Mesenteric fat pad (tissue), 1 donor: ENCODE measurements around the gene CLEC16A. TPM values are rescaled to one million over a fixed set of nuclear protein-coding genes. Genes with fewer than 3 reads are reported as not detected.

Experiments used
- DNase-seq: peaks from one replicate; pipeline ENCODE4 v3.0.0-alpha.2; 2020; ENCODE audit warnings: low spot score
- total RNA-seq: library from RNA; stranded (reverse); fragmentation: NEBNext Ultra II Directional; extraction: Animal tissue kit (Norgen Biotek cat#: 25700); gene quantifications from one replicate; pipeline ENCODE4 v1.2.1, GENCODE V29; 2021
- donor health status: DM: yes; HTN: yes; CAD: no.

The CLEC16A gene
- total RNA-seq, 1 donor from 2014 or later, result 27.5 TPM

GRCh38 chr16:11035096-11035495, 90.7 kb downstream of the CLEC16A start:
- no peak for DNase-seq

- DNase-seq, result peak; percentile 67
These were observed 91.7 kb downstream of the CLEC16A start for GRCh38 chr16:11036040-11036439.

GRCh38 chr16:11036868-11037410, 92.6 kb downstream of the CLEC16A start:
- DNase-seq, result no peak

- DNase-seq, result no peak
These were observed 93.9 kb downstream of the CLEC16A start for GRCh38 chr16:11038305-11038704.

GRCh38 chr16:11038777-11039176, 94.4 kb downstream of the CLEC16A start:
- DNase-seq, result no peak

GRCh38 chr16:11039726-11040125, 95.4 kb downstream of the CLEC16A start:
- no peak for DNase-seq

- DNase-seq, result no peak
These were observed 97.8 kb downstream of the CLEC16A start for GRCh38 chr16:11042191-11042590.

- peak; percentile 16 for DNase-seq
These were observed 101.1 kb downstream of the CLEC16A start for GRCh38 chr16:11045441-11045840.

GRCh38 chr16:11045846-11046245, 101.5 kb downstream of the CLEC16A start:
- peak; percentile 26 for DNase-seq

GRCh38 chr16:11046382-11046931, 102.1 kb downstream of the CLEC16A start:
- no peak for DNase-seq

GRCh38 chr16:11047057-11047456, 102.7 kb downstream of the CLEC16A start:
- DNase-seq, result no peak

- no peak for DNase-seq
These were observed 103.8 kb downstream of the CLEC16A start for GRCh38 chr16:11047939-11048800.

GRCh38 chr16:11049396-11050059, 105.2 kb downstream of the CLEC16A start:
- DNase-seq, result no peak

- DNase-seq, result no peak
These were observed 106.2 kb downstream of the CLEC16A start for GRCh38 chr16:11050536-11050935.

GRCh38 chr16:11050944-11051343, 106.6 kb downstream of the CLEC16A start:
- no peak for DNase-seq

- no peak for DNase-seq
These were observed 107.1 kb downstream of the CLEC16A start for GRCh38 chr16:11051430-11051829.

- no peak for DNase-seq
These were observed 107.8 kb downstream of the CLEC16A start for GRCh38 chr16:11051879-11052808.

GRCh38 chr16:11053916-11054460, 109.6 kb downstream of the CLEC16A start:
- no peak for DNase-seq

- peak; percentile 55 for DNase-seq
These were observed 112.0 kb downstream of the CLEC16A start for GRCh38 chr16:11056090-11056992.
